HG03439 (cell line): ENCODE data around the gene FRK.
"Not testable (repeated sequence)": the region's sequence is repeated elsewhere in the genome, so short reads cannot be mapped to it uniquely, and the experiment has no call there.

ENCODE experiments used
- ATAC-seq: cut with Tn5 transposase; IDR thresholded peaks from one replicate; pipeline ENCODE4 v1.9.1; 2021; ENCODE audit warnings: mild to moderate bottlenecking, moderate library complexity; ENCODE audit not compliant: unreplicated experiment

The FRK gene

DNA sequence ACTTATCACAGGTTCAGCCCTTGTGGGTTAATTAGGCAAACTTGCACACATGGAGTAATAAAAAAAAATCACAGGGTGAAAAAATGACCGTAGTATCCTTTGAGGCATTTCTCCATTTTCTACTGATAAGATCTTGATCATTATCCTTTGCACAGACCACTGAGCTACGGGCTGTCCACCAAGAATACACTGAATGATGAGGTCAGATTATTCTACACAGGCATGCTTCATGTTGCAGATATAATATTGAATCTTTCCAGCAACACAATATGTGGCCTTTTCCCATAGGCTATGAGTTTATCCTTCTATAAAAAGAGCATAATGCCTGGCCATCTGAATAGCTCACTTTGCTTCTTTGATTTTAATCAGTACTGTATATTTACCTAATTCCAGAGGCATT, 168.9 kb downstream of the FRK start:
- ATAC-seq, result no peak

DNA sequence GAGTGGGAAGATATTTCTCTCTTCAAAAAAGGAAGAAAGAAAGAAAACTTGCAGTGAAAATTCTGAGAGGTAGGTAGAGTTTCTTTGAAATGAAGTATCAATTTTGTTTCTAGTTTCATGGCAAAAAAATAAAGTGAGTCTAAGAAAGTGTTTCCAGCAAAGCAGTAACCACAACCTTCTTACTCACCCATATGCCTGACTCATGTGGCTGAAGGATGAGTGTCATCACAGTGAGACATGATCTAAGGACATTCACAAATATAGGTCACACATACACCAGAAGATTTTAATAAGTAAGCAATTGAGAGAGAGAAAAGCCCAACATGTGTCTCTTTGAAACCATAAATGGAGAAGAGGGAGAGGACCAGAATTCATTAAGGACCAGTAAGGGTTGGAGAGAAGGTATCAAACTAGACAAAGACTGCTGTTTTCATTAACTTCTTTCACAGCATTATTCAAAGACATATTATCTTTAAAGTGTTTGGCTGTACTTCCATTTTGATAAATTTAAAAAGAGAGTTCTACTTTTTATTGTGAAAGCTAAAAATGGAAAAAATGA, 169.5 kb downstream of the FRK start:
- peak; percentile 87 for ATAC-seq

DNA sequence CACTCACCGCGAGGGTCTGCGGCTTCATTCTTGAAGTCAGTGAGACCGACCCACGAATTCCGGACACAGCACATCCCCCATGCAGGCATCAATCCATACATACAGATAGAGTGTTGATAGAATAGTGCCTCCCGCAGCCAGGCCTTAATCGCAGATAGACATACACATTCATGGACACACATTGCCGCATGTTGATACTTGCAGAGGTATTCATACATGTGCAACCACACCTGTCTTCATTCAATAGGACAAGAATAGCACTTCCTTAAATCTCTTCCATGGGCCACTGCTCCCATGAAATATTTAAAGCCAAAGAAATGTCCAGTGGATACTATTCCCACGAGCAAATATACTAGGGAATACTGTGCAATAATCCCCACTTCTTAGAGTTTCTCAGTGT, 170.5 kb downstream of the FRK start:
- ATAC-seq, result no peak

DNA sequence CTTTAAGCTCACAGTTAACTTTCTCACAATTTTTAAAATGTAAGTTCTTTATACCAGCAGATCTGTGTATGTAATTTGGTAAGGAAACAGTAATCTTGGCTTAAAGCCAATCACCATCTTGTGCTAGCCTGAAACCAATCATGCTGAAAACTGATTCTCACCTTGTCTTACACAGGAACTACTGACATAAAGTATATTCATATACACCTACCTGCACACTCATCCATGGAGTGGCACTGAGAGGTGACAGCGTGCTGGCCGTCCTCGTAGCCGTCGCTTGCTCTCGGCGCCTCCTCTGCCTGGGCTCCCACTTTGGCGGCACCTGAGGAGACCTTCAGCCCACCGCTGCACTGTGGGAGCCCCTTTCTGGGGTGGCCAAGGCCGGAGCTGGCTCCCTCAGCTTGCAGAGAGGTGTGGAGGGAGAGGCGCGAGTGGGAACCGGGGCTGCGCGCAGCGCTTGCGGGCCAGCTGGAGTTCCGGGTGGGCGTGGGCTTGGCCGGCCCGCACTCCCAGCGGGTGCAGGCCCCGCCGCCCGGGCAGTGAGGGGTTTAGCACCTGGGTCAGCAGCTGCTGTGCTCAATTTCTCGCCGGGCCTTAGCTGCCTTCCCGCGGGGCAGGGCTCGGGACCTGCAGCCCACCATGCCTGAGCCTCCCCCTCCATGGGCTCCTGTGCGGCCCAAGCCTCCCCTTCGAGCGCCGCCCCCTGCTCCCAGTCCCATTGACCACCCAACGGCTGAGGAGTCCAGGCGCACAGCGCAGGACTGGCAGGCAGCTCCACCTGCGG, 171.8 kb downstream of the FRK start:
- not testable (repeated sequence) for ATAC-seq

DNA sequence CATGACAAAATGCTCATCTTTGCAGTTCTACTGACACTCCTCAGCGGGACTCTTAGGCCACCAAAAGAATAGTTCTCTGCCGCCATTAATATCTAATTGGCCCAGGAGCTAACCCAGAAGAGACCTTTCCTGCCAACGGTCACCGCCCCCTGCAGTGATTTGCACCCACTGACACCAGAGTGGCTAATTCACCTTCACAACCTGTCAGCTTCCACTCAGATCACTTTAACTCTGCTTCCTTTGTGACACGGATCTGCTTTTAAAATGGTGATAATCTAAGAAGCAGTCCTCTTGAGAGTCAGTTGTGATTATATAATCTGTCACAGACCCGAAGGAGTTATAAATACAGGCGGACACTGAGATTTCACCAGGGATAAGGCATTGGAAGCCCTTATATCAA, 172.8 kb downstream of the FRK start:
- no peak for ATAC-seq

DNA sequence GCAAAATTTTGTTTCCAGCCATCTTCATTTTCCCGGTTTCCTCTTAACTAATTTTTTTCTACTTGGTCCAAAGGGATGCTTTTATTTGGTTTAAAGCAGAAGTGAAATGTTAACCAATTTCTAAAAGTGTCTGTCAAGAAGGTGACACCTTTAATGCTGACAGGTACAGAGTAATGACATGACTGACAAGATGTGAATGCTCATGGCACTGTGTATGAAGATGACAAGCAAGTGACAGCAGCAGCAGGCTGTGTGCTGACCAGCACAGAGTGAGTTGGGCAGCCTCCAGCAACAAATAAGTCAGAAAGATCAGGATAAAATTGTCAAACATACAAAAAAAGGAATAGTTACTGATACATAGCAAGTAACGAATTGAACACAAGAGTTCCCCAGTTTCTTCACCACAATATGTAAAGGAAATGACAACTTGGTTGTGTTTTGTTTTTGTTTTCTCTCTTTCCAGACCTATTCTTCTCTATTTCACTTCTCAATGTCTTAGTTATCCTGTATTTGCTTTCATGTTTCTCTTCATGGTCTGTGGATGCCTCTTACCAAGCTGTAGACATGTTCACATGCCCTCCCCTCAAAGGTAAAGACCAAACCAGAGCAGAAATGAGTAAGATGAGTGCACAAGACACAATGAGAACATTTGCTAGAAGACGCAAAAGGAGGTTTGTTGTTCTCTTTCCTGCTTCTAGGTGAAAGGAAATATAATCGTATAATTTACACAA, 174.9 kb downstream of the FRK start:
- no peak for ATAC-seq

DNA sequence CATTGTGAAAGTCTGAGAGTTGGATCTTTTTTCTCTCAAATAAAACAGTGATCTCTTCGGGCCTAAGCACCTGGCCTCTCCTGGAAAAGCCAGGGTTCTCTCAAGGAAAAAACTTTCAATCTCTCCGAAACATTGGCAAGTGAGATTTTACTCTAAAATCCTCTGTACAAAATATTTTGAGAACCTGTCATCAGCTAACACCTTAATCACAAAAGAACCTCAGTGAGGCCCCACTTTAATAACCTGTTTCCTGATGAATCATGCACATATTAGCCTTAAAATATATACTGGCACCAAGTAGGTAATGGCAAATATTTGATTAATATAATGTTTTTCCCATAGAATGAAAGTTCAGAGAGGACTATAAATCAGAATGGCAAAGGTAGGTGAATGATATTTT, 177.9 kb downstream of the FRK start:
- ATAC-seq, result no peak

DNA sequence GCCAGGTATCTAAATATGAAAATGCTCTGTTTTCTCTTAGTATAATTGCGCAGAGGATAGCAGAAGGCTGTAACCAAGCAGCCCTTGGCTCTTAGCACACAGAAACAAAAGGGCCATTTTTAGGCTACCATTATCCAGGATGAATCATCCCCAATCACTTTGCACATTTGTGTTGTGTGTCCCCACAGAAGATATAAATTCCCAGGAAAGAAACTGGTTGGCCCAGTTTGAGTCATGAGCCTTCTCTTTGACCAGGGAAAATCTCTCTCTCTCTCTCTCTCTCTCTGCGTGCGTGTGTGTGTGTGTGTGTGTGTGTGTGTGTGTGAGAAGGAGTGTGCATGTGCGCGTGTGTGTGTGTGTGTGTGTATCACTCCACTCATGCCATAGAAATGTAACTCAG, 178.5 kb downstream of the FRK start:
- no peak for ATAC-seq
